GM04503 (cell line): ENCODE measurements around the gene RAB42.
"Not testable (repeated sequence)": the region's sequence is repeated elsewhere in the genome, so short reads cannot be mapped to it uniquely, and the experiment has no call there.

Experiments used
- DNase-seq: peaks from one replicate; pipeline ENCODE4 v3.0.0-alpha.2; 2012; ENCODE audit warnings: low read depth

Gene RAB42

GRCh38 chr1:28586585-28587391 lies 5.3 kb upstream of the RAB42 start:
- DNase-seq: not testable (repeated sequence)

GRCh38 chr1:28592321-28593071 lies 431 bp downstream of the RAB42 start:
- DNase-seq: no peak

- DNase-seq: not testable (repeated sequence)
Observed at GRCh38 chr1:28593988-28594356, 1.9 kb downstream of the RAB42 start.

- not testable (repeated sequence) for DNase-seq
Observed at GRCh38 chr1:28594686-28595411, 2.8 kb downstream of the RAB42 start.

- no peak for DNase-seq
Observed at GRCh38 chr1:28595412-28596191, 3.5 kb downstream of the RAB42 start.

- not testable (repeated sequence) for DNase-seq
Observed at GRCh38 chr1:28596276-28596675, 4.2 kb downstream of the RAB42 start.

- DNase-seq: peak; percentile 77
Observed at GRCh38 chr1:28601696-28602095, 9.6 kb downstream of the RAB42 start.

- no peak for DNase-seq
Observed at GRCh38 chr1:28602536-28603439, 10.7 kb downstream of the RAB42 start.

GRCh38 chr1:28604411-28604810 lies 12.3 kb downstream of the RAB42 start:
- DNase-seq: no peak

- no peak for DNase-seq
Observed at GRCh38 chr1:28604962-28605361, 12.9 kb downstream of the RAB42 start.

GRCh38 chr1:28606771-28607170 lies 14.7 kb downstream of the RAB42 start:
- no peak for DNase-seq

GRCh38 chr1:28613175-28613574 lies 21.1 kb downstream of the RAB42 start:
- no peak for DNase-seq

GRCh38 chr1:28631713-28632112 lies 39.6 kb downstream of the RAB42 start:
- DNase-seq: no peak

- DNase-seq: no peak
Observed at GRCh38 chr1:28632560-28632959, 40.5 kb downstream of the RAB42 start.

GRCh38 chr1:28640766-28641165 lies 48.7 kb downstream of the RAB42 start:
- DNase-seq: no peak

GRCh38 chr1:28642056-28642846 lies 50.2 kb downstream of the RAB42 start:
- no peak for DNase-seq

- peak; percentile 70 for DNase-seq
Observed at GRCh38 chr1:28642847-28643635, 51.0 kb downstream of the RAB42 start, which contains the start of gene TAF12. Gene TAF12 (minus strand): TSS chr1:28643067. CDS start chr1:28622081, 20,986 bp downstream.

- DNase-seq: no peak
Observed at GRCh38 chr1:28644494-28644893, 52.4 kb downstream of the RAB42 start.
